Heart right ventricle (tissue), 16 donors: ENCODE measurements around the gene TRIM36. TPM values are rescaled to one million over a fixed set of nuclear protein-coding genes. Genes with fewer than 3 reads are reported as not detected.

Experiments
- ATAC-seq, 8 donors: fragments of 200-7000 bp; cut with Tn5 transposase; one replicate each; pipeline ENCODE4 v1.9.1; 2020; ENCODE audit warnings: mild to moderate bottlenecking in 8 of 8, moderate library complexity in 8 of 8, moderate number of reproducible peaks in 1 of 8
- DNase-seq, 2 donors: peaks; one replicate each; pipeline ENCODE4 v3.0.0-alpha.2; 2020
- H3K27ac ChIP-seq, 10 donors: fragments of 200-600 bp; sonication (generic) in 2 of 10; one replicate each; pipeline versions ENCODE4 v1.5.0 to v1.8.0; 2020 to 2022; ENCODE audit warnings: mild to moderate bottlenecking in 3 of 10
- H3K27me3 ChIP-seq, 7 donors: fragments of 200-600 bp; one replicate each; pipeline ENCODE4 v1.8.0; 2021 to 2022; ENCODE audit warnings: mild to moderate bottlenecking in 2 of 7
- H3K36me3 ChIP-seq, 9 donors: fragments of 200-600 bp; sonication (generic) in 1 of 9; one replicate each; pipeline versions ENCODE4 v1.5.0 to v1.8.0; 2020 to 2022; ENCODE audit warnings: mild to moderate bottlenecking in 2 of 9
- H3K4me1 ChIP-seq, 9 donors: fragments of 200-600 bp; sonication (generic) in 1 of 9; one replicate each; pipeline versions ENCODE4 v1.5.0 to v1.8.0; 2020 to 2022; ENCODE audit warnings: mild to moderate bottlenecking in 4 of 9
- H3K4me3 ChIP-seq, 10 donors: fragments of 200-600 bp; sonication (generic) in 2 of 10; one replicate each; pipeline versions ENCODE4 v1.5.0 to v1.8.0; 2020 to 2022; ENCODE audit warnings: mild to moderate bottlenecking in 7 of 10, moderate library complexity in 2 of 10
- H3K9me3 ChIP-seq, 11 donors: fragments of 200-600 bp in 10 of 11; sonication (generic) in 2 of 11; one replicate each; pipeline versions ENCODE4 v1.5.0 to v1.8.0; 2013 to 2022; ENCODE audit warnings: mild to moderate bottlenecking in 2 of 11, control low read depth in 1 of 11, moderate library complexity in 1 of 11
- CTCF ChIP-seq, 9 donors: fragments of 200-600 bp; sonication (generic) in 2 of 9; IDR thresholded peaks; one replicate each; pipeline versions ENCODE4 v1.5.0 to v1.8.0; 2021 to 2022; ENCODE audit warnings: antibody characterized with exemption in 9 of 9, mild to moderate bottlenecking in 5 of 9, moderate library complexity in 1 of 9
- WGBS, 2 donors: extraction: QIAGEN DNeasy Blood & Tissue Kit; methylation state at CpG; one replicate each; pipeline ENCODE4 v1.1.7; 2013; ENCODE audit warnings: inconsistent platforms in 1 of 2; 5-methylcytosine and 5-hydroxymethylcytosine counted together
- intact Hi-C, 10 donors: fragments of 100-400 bp; cut with DNase I; formaldehyde crosslinking; loops; one replicate each; pipeline versions ENCODE4 v1.11.1 to v1.14.2; 2022
- polyA plus RNA-seq, 2 donors: library from polyadenylated mRNA; stranded (reverse); fragments of 200-250 nt; gene quantifications; one replicate each; pipeline ENCODE4 v1.2.3, GENCODE V29; 2013
- total RNA-seq, 10 donors: library from RNA; stranded (reverse); fragmentation: NEBNext Ultra II Directional in 3 of 10; extraction: Animal tissue kit (Norgen Biotek cat#: 25700) in 3 of 10; gene quantifications; one replicate each; pipeline versions ENCODE4 v1.2.1 to v1.2.4, GENCODE V29; 2021 to 2023
- donor health status: Arrhythmogenic right ventricular cardiomyopathy.
- donor health status: ischemic (EF 13 %, LVEDD 7.1; RV severe dilation, severe dysfunction).
- donor health status: healthy with polysubstance abuse.
- donor health status: DM: no; HTN: yes; CAD: no.
- donor health status: DM: no; HTN: no; CAD: no.
- donor health status: ischemic (EF 25% LVEDD 6.9; RV normal size, moderate dysfunction).
- donor health status: ischemic (EF 25% LVEDD 5.7; RV mildly dilated, moderate dysfunction).
- donor health status: healthy.
- donor health status: DM: yes; HTN: yes; CAD: no.
- donor health status: Ischemic cardiomyopathy.
- donor health status: ischemic (EF 35%, LVEDD 5.7; RV mildly dilated, moderate dysfunction).
- donor health status: nonischemic (EF 11% LVEDD 7.7; RV severe dilation, severe dysfunction).
- donor health status: DM: yes; HTN: yes; CAD: no.
- donor health status: PGD.
- donor health status: ischemic (EF 29% LVEDD 5.4; RV normal size, mild dysfunction).
- donor health status: nonischemic (EF 23%, LVEDD 6.1; RV moderate dilation, normal function).

Gene TRIM36
- total and polyA plus RNA-seq, 12 donors: 0.06 to 2.2 (median 0.35) TPM

GRCh38 chr5:115150512-115150911 is 19.2 kb downstream of the TRIM36 start:
- intact Hi-C loops: no loop called here
- Histone ChIP-seq H3K36me3 (no peaks in the 10 kb centered on the region), H3K4me1 (no peaks in the 10 kb centered on the region), H3K27ac (no peak overlapping the region), H3K27me3 (peaks cover 0 to 3% (median 0%) of the 10 kb centered on the region in 7 donors), H3K9me3 (peaks cover 0 to 25% (median 6%) of the 10 kb centered on the region in 11 donors), H3K4me3 (no peak overlapping the region)
- whole genome bisulfite sequencing, 2 donors: 78 to 90% methylated on average over 5 of the region's 5 CpGs
- no peak for TF ChIP-seq CTCF (IDR thresholded peaks at IDR 0.05)
- ATAC-seq (no peak), DNase-seq (no peak)

GRCh38 chr5:115147052-115147451 is 22.7 kb downstream of the TRIM36 start:
- Histone ChIP-seq H3K27me3 (no peaks in the 10 kb centered on the region), H3K4me3 (no peak overlapping the region), H3K36me3 (no peaks in the 10 kb centered on the region), H3K9me3 (peaks cover 0 to 8% (median 0%) of the 10 kb centered on the region in 11 donors), H3K4me1 (no peaks in the 10 kb centered on the region), H3K27ac (no peak overlapping the region)
- ATAC-seq (no peak), DNase-seq (no peak)
- intact Hi-C loops: no loop called here
- no peak for TF ChIP-seq CTCF (IDR thresholded peaks at IDR 0.05)
- WGBS, 2 donors: 80 to 83% methylated on average over 5 of the region's 5 CpGs

- WGBS, 2 donors: 68 to 80% methylated on average over 2 of the region's 2 CpGs
- H3K9me3 ChIP-seq: no peaks in the 10 kb centered on the region
- intact Hi-C loops: no loop called here
- DNase-seq (no peak), ATAC-seq (no peak)
- no peaks in the 10 kb centered on the region for H3K4me1 ChIP-seq
- H3K27ac ChIP-seq: no peak overlapping the region
- H3K36me3 ChIP-seq: no peaks in the 10 kb centered on the region
- no peak overlapping the region for H3K4me3 ChIP-seq
- H3K27me3 ChIP-seq: peaks cover 0 to 13% (median 0%) of the 10 kb centered on the region in 7 donors
- no peak for TF ChIP-seq CTCF (IDR thresholded peaks at IDR 0.05)
These were observed 33.4 kb downstream of the TRIM36 start for GRCh38 chr5:115136294-115136693.

- 31 to 50% methylated on average over 2 of the region's 2 CpGs for WGBS, 2 donors
- H3K4me1 ChIP-seq: no peaks in the 10 kb centered on the region
- peaks cover 0 to 9% (median 0%) of the 10 kb centered on the region in 7 donors for H3K27me3 ChIP-seq
- H3K27ac ChIP-seq: peak overlapping the region in 1 of 10 donors; percentile 6
- no peak for TF ChIP-seq CTCF (IDR thresholded peaks at IDR 0.05)
- no peak for ATAC-seq
- no peak for DNase-seq
- no peaks in the 10 kb centered on the region for H3K9me3 ChIP-seq
- H3K36me3 ChIP-seq: no peaks in the 10 kb centered on the region
- intact Hi-C loops: no loop called here
- H3K4me3 ChIP-seq: no peak overlapping the region
These were observed 37.2 kb downstream of the TRIM36 start for GRCh38 chr5:115132465-115132864.
